Muscle of leg (tissue), 11 donors: ENCODE measurements around the gene CSNK2A2. TPM values are rescaled to one million over a fixed set of nuclear protein-coding genes. Genes with fewer than 3 reads are reported as not detected.
A peak's percentile ranks its signal among the peaks of the same experiment; 100 is the strongest.

Source experiments
- DNase-seq: peaks from one replicate; pipeline ENCODE4 v3.0.0; 2013
- H3K27ac ChIP-seq: one replicate; pipeline ENCODE4 v1.5.1; 2013; ENCODE audit warnings: mild to moderate bottlenecking, low read length, control low read depth
- H3K27me3 ChIP-seq: one replicate; pipeline ENCODE4 v1.6.1; 2013; ENCODE audit warnings: low read length; ENCODE audit not compliant: control insufficient read depth, insufficient read depth
- H3K36me3 ChIP-seq: one replicate; pipeline ENCODE4 v1.6.1; 2013; ENCODE audit warnings: low read length; ENCODE audit not compliant: control insufficient read depth, insufficient read depth
- H3K4me1 ChIP-seq: one replicate; pipeline ENCODE4 v1.6.1; 2013; ENCODE audit warnings: low read length; ENCODE audit not compliant: control insufficient read depth, insufficient read depth
- H3K4me3 ChIP-seq: one replicate; pipeline ENCODE4 v1.5.1; 2013; ENCODE audit warnings: low read length, control low read depth
- H3K9me3 ChIP-seq: replicated peaks from 2 replicates; pipeline ENCODE4 v1.6.1; 2013; ENCODE audit warnings: low read depth, low read length; ENCODE audit not compliant: control insufficient read depth
- WGBS: methylation state at CpG from one replicate; pipeline ENCODE4 v1.1.5; 2013; ENCODE audit warnings: missing lambda C conversion rate; ENCODE audit not compliant: insufficient coverage; 5-methylcytosine and 5-hydroxymethylcytosine counted together
- polyA plus RNA-seq, 8 donors: library from polyadenylated mRNA; unstranded; fragments of 120-200 nt; gene quantifications; one replicate each; pipeline versions ENCODE4 v1.2.1 to v1.2.3, GENCODE V29; 2013; ENCODE audit warnings: inconsistent platforms in 1 of 8, low replicate concordance in 1 of 8; ENCODE audit not compliant: insufficient read length in 8 of 8, insufficient read depth in 1 of 8
- total RNA-seq: library from RNA; stranded (reverse); fragments of 120-200 nt; gene quantifications from one replicate; pipeline ENCODE4 v1.2.4, GENCODE V29; 2013

The CSNK2A2 gene
- total and polyA plus RNA-seq, 9 donors = 35.6 to 95.4 (median 81.3) TPM

DNA sequence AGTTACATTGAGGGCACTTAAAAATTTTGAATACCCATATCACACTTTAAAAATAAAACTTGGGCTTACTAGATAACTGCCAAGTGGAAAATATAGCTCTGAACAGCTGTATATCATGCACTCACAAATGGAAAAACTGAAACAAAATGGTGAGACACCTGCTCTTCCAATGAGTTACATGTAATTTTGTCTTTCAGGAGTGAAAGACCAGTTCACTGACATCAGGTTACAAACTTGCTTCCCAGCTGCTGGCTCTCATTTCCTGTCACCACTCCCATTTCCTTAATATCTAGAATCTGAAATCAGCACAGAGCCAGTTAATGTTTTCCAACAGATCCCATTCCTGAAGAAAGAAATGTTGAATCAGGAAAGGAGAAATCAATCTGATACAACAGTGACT, 10.8 kb downstream of the CSNK2A2 start:
- peaks cover 48% of the 10 kb centered on the region for H3K36me3 ChIP-seq
- no peaks in the 10 kb centered on the region for H3K9me3 ChIP-seq
- peaks cover 2% of the 10 kb centered on the region for H3K4me1 ChIP-seq
- peak; percentile 35 for DNase-seq
- no peaks in the 10 kb centered on the region for H3K27me3 ChIP-seq
- H3K27ac ChIP-seq = peak overlapping the region; percentile 80
- H3K4me3 ChIP-seq = no peak overlapping the region

DNA sequence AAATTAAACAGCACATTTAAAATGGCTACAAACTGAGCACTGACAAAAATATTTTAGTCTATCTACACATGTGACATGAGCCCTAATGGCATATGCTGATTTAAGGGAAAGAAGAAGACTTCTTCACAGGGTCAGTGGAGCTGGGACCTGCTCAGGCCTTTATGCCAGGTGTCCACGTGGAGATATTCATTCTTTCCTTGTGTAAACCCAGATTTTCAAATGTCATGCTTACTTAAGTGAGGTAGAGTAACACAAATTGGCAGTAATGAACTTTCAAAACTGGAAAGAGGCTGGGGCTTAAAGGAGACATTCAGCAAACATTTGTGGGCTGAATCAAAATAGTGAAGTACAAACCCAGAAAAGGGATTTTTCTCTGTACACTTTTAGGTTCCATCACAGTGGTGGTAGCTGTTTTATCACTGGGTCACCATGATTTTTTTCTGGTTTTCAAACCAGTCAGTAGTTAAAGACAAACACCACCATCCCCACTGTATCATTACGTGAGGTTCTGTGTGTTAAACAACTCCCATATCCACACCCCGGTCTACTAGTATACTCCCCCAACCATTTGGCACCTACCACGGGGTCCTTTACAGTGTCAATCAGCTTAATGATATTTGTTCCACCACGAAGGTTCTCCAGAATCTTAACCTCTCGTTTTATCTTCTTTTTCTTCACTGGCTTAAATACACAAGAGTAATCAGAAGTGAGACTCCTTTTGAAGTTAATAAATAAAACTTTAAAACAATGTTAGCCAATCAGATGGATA, 11.5 kb downstream of the CSNK2A2 start:
- Histone ChIP-seq H3K9me3 (no peaks in the 10 kb centered on the region), H3K27me3 (no peaks in the 10 kb centered on the region), H3K4me3 (no peak overlapping the region), H3K4me1 (peaks cover 2% of the 10 kb centered on the region), H3K36me3 (peaks cover 42% of the 10 kb centered on the region), H3K27ac (peak overlapping the region; percentile 80)
- WGBS = no CpG with 5 or more reads among the region's 6 CpGs
- DNase-seq = no peak

DNA sequence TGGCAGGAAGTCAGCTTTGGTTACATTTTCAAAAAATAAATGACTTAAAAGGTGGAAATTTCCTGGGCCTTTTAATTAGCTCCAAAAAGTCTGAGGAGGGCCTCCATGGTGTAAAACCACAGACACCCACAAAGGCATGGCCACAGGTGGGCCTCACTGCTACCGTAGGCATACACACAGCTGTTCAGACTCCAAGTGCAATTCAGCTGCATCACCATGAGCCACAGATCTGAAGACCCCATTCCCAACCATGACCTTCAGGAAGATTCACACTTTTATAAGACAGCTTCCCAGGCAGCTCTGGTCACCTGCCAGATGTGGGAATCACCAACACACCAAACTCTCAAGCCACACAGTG, 20.6 kb downstream of the CSNK2A2 start:
- Histone ChIP-seq H3K9me3 (no peaks in the 10 kb centered on the region), H3K4me1 (no peaks in the 10 kb centered on the region), H3K27me3 (no peaks in the 10 kb centered on the region), H3K27ac (no peak overlapping the region), H3K36me3 (peaks cover 34% of the 10 kb centered on the region), H3K4me3 (no peak overlapping the region)
- DNase-seq = no peak
- 88% methylated on average over 1 of the region's 1 CpG for WGBS

DNA sequence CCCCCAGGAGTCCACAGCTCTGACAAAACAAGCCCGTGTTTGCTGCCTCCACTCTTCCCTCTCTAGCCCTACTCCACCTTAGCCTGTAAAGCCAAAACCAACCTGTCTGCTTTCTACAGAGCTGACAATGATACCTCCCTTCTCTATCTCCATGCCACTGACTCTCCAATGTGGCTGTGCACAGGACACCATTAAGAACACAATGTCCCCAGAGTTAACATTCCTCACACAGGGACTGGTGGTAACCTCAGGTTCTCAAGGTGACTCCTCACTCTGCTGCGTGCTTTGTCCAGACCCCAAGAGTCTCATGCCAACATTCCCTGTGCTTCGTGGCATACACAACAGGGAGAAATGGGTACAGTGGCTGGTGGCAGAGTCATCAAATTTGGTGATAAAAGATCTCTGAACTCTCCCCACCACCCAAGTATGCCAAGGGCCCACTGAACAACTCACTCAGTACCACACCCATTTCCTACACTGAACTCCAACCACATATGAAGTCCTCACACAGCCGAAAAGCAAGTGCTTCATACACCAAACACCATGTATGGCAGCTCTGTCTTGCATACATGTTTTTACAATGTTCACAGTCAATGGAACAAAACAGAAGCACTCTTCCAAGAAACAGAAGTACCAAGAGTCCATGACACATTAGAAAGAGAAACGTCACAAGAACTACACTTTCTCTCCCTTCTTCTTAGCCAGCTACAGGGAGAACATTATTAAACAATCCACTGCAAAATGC, 21.1 kb downstream of the CSNK2A2 start:
- Histone ChIP-seq H3K27ac (no peak overlapping the region), H3K27me3 (no peaks in the 10 kb centered on the region), H3K9me3 (no peaks in the 10 kb centered on the region), H3K4me3 (no peak overlapping the region), H3K36me3 (peaks cover 36% of the 10 kb centered on the region), H3K4me1 (no peaks in the 10 kb centered on the region)
- no peak for DNase-seq
- WGBS = 91% methylated on average over 2 of the region's 5 CpGs

DNA sequence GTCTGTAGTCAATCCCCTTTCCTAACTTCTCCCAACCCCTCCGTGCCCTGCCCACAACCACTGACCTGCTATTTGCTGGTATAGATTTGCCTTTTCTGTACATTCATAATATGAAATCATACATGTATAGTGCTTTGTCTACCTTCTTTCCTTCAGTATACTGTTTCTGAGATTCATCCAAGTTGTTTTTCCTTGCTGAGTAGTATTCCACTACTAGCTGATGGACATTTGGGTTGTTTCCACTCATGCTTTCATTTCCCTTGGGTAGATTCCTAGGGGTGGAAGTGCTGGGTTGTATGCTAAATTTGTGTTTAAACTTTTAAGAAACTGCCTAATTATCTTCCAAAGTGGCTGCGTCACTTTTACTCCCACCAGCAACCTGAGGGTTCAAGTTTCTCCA, 27.7 kb downstream of the CSNK2A2 start:
- WGBS = no CpG with 5 or more reads among the region's 2 CpGs
- no peaks in the 10 kb centered on the region for H3K9me3 ChIP-seq

DNA sequence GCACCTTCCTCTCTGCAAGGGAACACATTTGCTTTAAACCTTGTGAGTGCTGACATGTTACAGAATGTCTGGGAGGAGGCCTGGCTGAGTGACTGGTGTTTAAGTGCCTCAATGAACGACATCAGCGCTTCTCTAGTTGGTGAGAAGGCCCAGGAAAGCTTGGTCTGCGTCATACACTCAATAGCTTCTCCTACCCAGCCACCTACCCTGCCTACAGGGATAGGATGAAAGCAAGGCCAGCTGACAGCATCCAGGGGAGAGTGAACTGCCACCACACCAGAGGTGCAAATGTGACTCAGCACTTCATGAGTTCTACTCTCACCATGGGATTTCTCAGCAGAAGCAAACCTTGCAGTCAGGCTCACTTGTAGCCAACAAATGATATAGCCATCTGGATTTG, 37.1 kb downstream of the CSNK2A2 start:
- no CpG with 5 or more reads among the region's 3 CpGs for WGBS
- Histone ChIP-seq H3K4me1 (no peaks in the 10 kb centered on the region), H3K27me3 (no peaks in the 10 kb centered on the region), H3K27ac (no peak overlapping the region), H3K9me3 (no peaks in the 10 kb centered on the region), H3K36me3 (peaks cover 69% of the 10 kb centered on the region), H3K4me3 (no peak overlapping the region)
- no peak for DNase-seq

More for the DNA sequence above, 27.7 kb downstream of the CSNK2A2 start:
- no peak overlapping the region for H3K27ac ChIP-seq
- no peak overlapping the region for H3K4me3 ChIP-seq
- H3K27me3 ChIP-seq = no peaks in the 10 kb centered on the region
- no peak for DNase-seq
- H3K36me3 ChIP-seq = peaks cover 68% of the 10 kb centered on the region
- no peaks in the 10 kb centered on the region for H3K4me1 ChIP-seq

DNA sequence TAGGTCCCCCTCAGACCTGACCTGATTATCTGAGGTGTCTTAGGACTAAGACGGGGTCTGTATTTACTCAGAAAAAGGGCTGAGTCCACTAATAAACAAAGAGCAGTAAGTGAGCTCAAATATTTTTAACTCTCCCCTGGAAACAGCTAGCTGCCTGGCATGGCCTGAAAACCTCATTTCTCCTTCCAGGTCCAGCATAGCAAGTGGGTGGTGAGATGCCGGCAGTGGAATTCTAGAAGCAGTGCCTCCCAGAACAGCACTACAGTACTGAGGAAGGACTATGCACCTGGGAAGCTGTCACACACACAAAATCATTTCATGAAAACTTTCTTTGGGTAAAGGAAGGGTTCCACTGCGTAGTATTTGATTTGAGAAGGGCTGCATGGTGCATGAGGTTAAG, 39.2 kb downstream of the CSNK2A2 start:
- Histone ChIP-seq H3K27ac (no peak overlapping the region), H3K27me3 (no peaks in the 10 kb centered on the region), H3K9me3 (no peaks in the 10 kb centered on the region), H3K4me3 (no peak overlapping the region), H3K4me1 (no peaks in the 10 kb centered on the region), H3K36me3 (peaks cover 51% of the 10 kb centered on the region)
- DNase-seq = no peak
- 100% methylated on average over 1 of the region's 3 CpGs for WGBS

DNA sequence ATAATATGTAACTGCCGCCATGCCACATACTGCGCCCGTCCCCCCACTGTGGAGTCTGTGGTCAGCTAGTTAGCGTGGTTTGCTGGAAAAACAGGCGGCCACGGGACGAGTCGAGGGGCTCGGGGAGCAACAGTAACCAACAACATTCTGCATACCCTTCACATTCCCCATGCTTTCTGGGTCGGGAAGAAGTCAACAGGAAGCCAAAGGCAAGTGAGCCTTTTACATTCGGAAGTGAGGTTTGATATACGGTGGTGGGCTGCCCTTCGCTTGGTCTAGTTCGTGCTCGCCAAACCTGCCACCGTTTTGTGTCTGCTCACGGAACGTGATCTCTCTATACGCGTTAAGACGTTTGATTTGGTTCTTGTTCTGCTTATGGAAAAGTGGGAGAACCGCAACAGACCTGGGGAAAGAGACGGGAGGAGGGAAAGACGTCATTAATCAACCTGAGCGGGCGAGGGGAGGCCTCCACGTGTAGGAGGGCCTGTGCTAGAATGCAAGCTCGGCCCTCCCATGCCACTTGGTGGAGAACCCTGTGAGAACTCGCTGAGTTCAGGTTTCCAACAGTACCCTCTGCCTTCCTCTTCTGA, 39.9 kb downstream of the CSNK2A2 start:
- H3K36me3 ChIP-seq = peaks cover 44% of the 10 kb centered on the region
- no peak overlapping the region for H3K4me3 ChIP-seq
- H3K4me1 ChIP-seq = no peaks in the 10 kb centered on the region
- H3K27ac ChIP-seq = no peak overlapping the region
- H3K27me3 ChIP-seq = no peaks in the 10 kb centered on the region
- no peaks in the 10 kb centered on the region for H3K9me3 ChIP-seq
- no peak for DNase-seq
- WGBS = 84% methylated on average over 19 of the region's 29 CpGs

DNA sequence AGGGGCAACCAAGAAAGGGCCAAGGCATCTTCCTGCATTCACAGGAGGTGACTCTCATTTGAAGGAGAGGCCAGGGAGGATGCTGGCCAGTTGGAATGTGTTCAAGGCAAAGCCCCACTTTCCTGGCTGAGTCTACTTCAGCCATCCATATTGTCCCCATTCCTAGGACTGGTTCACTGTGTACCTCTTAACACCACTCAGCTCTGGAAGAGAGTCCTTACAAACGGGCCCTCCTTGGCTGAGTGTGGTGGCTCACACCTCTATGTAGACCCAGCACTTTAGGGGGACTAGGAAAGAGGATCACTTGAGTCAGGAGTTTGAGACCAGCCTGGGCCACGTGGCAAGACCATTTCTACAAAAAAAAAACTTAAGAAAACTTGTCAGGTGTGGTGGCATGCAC, 40.7 kb downstream of the CSNK2A2 start:
- no peaks in the 10 kb centered on the region for H3K4me1 ChIP-seq
- DNase-seq = no peak
- no peaks in the 10 kb centered on the region for H3K9me3 ChIP-seq
- 100% methylated on average over 1 of the region's 2 CpGs for WGBS
- no peak overlapping the region for H3K27ac ChIP-seq
- H3K27me3 ChIP-seq = no peaks in the 10 kb centered on the region
- H3K4me3 ChIP-seq = no peak overlapping the region
- H3K36me3 ChIP-seq = peaks cover 37% of the 10 kb centered on the region

DNA sequence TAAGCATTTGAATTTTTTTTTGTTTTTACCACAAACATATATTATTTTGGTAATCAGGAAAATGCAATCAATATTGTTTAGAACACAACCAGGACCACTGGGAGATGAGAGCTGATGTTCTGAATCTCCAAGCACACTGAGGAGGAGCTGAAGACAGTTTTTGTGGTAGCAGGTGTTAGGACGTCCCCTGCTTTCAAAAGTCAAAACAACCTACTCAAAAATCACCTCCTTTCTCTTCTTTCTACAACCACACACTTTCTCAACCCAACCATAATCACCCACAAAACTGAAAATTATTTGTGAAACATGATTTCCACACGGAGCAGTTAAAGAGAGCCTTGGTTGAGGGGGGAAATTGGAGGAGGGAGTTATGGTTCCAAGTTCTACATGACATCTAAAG, 42.1 kb downstream of the CSNK2A2 start:
- no peak overlapping the region for H3K4me3 ChIP-seq

More for the DNA sequence above, 42.1 kb downstream of the CSNK2A2 start:
- WGBS = no CpG with 5 or more reads among the region's 2 CpGs
- Histone ChIP-seq H3K36me3 (peaks cover 25% of the 10 kb centered on the region), H3K27me3 (no peaks in the 10 kb centered on the region), H3K4me1 (no peaks in the 10 kb centered on the region), H3K9me3 (no peaks in the 10 kb centered on the region), H3K27ac (no peak overlapping the region)
- DNase-seq = no peak
